GM19397 (cell line): ENCODE results near the gene TPSG1.
"Not testable (repeated sequence)": the region's sequence is repeated elsewhere in the genome, so short reads cannot be mapped to it uniquely, and the experiment has no call there.

Experiments
- ATAC-seq: cut with Tn5 transposase; IDR thresholded peaks from one replicate; pipeline ENCODE4 v1.9.1; 2021; ENCODE audit warnings: mild to moderate bottlenecking, moderate library complexity; ENCODE audit not compliant: unreplicated experiment

The TPSG1 gene

GRCh38 chr16:1257561-1258224, 32.6 kb upstream of the TPSG1 start:
- ATAC-seq = no peak

DNA sequence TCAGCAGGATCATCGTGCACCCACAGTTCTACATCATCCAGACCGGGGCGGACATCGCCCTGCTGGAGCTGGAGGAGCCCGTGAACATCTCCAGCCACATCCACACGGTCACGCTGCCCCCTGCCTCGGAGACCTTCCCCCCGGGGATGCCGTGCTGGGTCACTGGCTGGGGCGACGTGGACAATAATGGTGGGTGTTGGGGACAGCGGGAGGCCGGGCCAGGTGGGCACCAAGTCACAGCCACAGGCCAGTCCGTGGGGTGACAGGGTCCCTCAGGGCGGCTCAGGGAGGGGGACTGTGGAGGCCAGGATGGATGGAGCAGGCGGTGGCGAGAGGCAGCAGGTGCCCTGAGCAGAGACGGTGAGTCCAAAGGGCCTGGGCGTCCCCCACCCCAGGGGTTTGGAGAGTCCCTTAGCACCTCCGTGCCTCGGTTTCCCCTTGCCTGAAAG, 31.8 kb upstream of the TPSG1 start:
- ATAC-seq = no peak

DNA sequence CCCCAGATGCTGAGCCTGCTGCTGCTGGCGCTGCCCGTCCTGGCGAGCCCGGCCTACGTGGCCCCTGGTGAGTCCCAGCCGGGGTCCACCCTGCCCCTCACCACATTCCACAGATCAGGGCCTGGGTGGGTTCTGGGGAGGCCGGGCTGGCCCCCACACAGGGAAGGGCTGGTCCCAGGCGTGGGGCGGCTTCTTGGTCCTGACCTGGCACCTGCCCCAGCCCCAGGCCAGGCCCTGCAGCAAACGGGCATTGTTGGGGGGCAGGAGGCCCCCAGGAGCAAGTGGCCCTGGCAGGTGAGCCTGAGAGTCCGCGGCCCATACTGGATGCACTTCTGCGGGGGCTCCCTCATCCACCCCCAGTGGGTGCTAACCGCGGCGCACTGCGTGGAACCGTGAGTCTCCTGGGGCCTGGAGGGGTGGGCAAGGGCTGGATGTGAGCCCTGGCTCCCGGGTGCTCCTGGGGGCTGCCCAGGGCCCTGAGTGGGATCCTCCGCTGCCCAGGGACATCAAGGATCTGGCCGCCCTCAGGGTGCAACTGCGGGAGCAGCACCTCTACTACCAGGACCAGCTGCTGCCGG, 31.3 kb upstream of the TPSG1 start:
- not testable (repeated sequence) for ATAC-seq

GRCh38 chr16:1255276-1256122, 30.4 kb upstream of the TPSG1 start, which contains the start of gene TPSD1:
Gene TPSD1, plus strand, starts transcription at chr16:1256069. Its CDS starts 212 bp downstream, at chr16:1256281.
- not testable (repeated sequence) for ATAC-seq

GRCh38 chr16:1254821-1255220, 29.8 kb upstream of the TPSG1 start:
- ATAC-seq = not testable (repeated sequence)

DNA sequence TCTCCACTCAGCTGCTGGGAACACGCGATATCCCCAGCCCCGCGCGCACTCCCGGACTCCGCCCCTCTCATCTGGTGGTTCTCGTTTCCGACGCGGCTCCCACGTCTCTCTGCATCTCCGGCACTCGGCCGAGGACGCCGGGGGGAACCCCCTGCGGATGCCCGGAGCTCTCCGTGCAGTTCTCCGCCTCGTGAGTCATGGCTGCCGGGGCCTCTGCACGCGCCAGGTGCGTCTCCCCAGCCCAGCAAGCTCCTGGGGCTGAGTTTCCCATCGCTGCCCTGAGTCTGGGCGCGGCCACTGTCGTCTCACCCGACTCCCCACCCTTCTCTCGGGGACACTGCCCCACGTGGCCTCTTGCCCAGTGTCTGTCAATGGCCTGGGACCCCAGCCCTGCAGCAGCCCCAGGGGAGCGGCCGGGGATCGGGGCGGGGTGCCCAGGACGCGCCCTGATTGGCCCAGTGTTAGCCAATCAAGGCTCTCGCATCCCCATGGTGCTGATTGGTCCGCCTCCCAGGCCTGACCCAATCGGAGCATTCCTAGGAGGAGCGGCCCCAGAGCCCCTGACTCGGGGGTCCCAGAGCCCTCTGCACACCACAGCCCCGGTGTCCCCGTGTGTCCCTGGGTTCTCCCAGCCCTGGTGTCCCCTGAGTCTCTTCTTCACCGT, 28.8 kb upstream of the TPSG1 start:
- not testable (repeated sequence) for ATAC-seq

DNA sequence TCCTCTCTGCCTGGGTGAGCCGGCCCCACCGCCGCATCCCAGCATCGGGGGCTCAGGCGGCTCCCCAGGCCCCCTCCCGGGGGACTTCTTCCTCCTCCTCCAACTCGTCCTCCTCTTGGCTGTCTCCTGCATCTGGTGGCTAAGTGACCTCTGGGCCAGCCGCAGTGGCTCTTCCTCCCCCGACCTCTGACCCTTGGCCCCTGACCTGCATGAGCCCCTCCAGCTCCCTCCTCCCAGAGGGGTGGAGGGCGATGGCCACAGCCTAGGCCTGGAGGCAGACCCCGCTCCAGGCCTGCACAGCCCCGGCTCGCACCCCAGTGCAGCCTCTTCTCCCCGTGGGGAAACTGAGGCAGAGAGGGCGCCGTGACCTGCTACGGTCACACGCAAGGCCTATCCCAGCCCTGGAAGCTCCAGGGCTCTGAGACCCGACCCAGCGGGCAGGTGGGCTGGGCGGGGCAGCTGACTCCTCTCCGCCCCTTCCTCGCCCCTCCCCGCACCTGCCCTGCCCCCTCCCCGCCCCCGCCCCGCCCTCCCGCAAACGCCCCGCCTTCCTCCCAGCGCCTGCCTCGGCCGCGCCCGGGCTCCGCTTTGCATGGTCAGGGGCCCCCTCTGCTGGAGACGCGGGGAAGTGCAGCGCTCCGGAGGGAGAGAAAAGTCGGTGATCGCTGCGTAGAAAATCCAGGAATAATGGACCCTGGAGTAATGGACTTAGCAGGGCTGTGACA, 24.1 kb upstream of the TPSG1 start:
- ATAC-seq = not testable (repeated sequence)

- ATAC-seq = not testable (repeated sequence)
Measured at GRCh38 chr16:1247903-1248537, 23.0 kb upstream of the TPSG1 start.

DNA sequence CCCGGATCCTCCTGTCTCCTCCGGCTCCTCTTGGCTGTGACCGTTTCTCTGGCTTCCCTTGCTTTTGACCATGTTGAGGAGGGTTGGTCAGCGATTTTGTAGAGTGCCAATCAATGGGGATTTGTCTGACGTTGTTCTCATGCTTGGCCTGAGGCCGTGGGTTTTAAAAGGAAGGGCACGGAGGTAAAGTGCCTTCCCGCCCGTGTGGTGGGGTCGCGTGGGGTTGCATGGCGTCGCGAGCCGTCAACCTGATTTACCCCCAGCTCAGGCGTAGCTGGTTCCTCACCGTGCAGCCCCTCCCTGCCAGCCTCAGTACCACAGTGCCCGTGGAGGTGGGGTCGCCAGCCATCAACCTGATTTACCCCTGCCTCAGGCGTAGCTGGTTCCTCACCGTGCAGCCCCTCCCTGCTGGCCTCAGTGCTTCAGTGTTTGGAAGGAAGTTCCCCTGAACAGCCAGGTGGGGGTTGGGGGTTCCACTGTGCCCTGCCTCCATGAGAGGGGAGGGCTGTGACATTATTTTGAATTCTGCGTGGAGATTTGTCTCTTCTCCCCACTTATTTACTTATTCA, 20.5 kb upstream of the TPSG1 start:
- ATAC-seq = no peak

- ATAC-seq = no peak
Measured at GRCh38 chr16:1244881-1245280, 19.8 kb upstream of the TPSG1 start.

DNA sequence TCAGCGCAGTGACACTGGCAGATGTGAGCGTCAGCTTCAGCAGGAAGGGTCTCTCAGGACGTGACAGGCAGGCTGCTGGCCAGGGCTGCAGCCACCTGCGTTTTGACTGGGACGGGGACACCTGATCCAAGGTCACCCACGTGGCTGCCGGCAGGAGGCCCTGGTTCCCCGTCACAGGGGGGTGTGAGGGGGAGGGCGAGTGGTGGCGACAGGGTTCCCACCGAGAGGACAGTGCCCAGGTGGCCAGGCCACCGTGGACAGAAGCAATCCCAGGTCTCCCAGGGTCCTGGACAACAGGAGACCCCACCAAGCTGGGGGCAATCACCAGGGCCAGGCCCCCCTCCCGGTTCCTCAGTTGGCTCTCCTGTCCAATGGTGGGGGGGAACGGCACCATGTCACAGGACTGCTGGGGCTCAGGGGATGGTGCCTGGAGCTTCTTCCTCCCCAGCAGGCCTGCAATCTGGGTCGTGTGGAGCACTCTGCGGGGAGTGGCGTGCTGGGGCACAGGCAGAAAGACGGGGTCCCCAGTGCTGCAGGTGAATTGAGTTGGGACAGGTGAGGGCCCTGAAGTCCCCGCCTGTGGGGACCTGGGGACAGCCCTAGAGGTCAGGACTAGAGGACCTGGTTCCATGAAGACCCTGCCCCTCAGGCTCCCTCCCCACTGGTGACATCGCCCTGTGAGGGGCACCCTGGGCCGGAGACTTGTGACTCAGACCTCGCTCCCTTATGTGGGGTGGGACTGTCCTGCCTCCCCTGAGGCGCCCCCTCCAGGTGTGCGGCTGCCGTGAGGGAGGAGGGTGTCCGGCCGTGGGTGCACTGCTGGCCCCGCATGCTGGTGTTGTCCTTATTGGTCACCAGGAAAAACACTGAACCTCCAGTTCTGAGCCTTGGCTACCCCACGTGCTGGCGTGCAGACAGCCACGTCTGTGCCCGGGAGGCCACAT, 19.1 kb upstream of the TPSG1 start:
- not testable (repeated sequence) for ATAC-seq

GRCh38 chr16:1243363-1243762, 18.3 kb upstream of the TPSG1 start:
- not testable (repeated sequence) for ATAC-seq

DNA sequence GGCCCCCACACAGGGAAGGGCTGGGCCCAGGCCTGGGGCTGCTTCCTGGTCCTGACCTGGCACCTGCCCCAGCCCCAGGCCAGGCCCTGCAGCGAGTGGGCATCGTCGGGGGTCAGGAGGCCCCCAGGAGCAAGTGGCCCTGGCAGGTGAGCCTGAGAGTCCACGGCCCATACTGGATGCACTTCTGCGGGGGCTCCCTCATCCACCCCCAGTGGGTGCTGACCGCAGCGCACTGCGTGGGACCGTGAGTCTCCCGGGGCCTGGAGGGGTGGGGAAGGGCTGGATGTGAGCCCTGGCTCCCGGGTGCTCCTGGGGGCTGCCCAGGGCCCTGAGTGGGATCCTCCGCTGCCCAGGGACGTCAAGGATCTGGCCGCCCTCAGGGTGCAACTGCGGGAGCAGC, 16.0 kb upstream of the TPSG1 start:
- ATAC-seq = not testable (repeated sequence)

GRCh38 chr16:1240436-1240835, 15.4 kb upstream of the TPSG1 start, which contains the start of gene TPSAB1:
Gene TPSAB1, plus strand, starts transcription at chr16:1240705. Its CDS starts 234 bp downstream, at chr16:1240939.
- not testable (repeated sequence) for ATAC-seq

DNA sequence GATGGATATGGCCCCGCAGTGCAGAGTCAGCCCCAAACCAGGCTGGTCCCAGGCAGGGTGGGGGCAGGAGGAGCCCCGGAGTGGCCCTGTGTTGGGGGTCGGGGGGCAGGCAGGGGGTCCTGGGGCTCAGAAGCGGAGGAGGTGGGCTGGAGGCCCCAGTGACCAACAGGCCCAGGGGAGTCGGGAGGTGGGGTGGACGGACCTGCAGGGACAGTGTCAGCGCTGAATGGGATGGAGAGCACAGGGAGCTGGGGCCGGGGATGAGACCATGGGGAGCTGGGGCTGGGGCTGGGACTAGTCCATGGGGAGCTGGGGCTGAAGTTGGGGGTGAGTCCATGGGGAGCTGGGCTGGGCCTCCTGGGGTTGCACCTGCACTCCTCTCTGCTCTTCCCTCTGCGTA, 14.5 kb upstream of the TPSG1 start:
- ATAC-seq = not testable (repeated sequence)

GRCh38 chr16:1238909-1239308, 13.8 kb upstream of the TPSG1 start:
- ATAC-seq = not testable (repeated sequence)

GRCh38 chr16:1237990-1238389, 12.9 kb upstream of the TPSG1 start:
- ATAC-seq = no peak

GRCh38 chr16:1236659-1237058, 11.6 kb upstream of the TPSG1 start:
- not testable (repeated sequence) for ATAC-seq
